NOMO-1 treated with DMSO at 0.1 percent for 48 hours (cell line): ENCODE measurements around the gene NTN1.
"Not testable (repeated sequence)": the region's sequence is repeated elsewhere in the genome, so short reads cannot be mapped to it uniquely, and the experiment has no call there.

ENCODE experiments used
- DNase-seq: peaks from one replicate; lab custom pipeline; 2025; ENCODE audit not compliant: unreplicated experiment; lab: John Stamatoyannopoulos, UW

Gene NTN1

GRCh38 chr17:9080296-9080914 lies 59.1 kb downstream of the NTN1 start:
- no peak for DNase-seq

- no peak for DNase-seq
Observed at GRCh38 chr17:9080983-9081382, 59.7 kb downstream of the NTN1 start.

GRCh38 chr17:9086577-9086976 lies 65.3 kb downstream of the NTN1 start:
- no peak for DNase-seq

- DNase-seq: no peak
Observed at GRCh38 chr17:9087921-9088320, 66.6 kb downstream of the NTN1 start.

- DNase-seq: no peak
Observed at GRCh38 chr17:9090641-9091096, 69.4 kb downstream of the NTN1 start.

- no peak for DNase-seq
Observed at GRCh38 chr17:9094193-9094592, 72.9 kb downstream of the NTN1 start.

- no peak for DNase-seq
Observed at GRCh38 chr17:9095390-9095789, 74.1 kb downstream of the NTN1 start.

- DNase-seq: no peak
Observed at GRCh38 chr17:9098242-9098825, 77.0 kb downstream of the NTN1 start.

- no peak for DNase-seq
Observed at GRCh38 chr17:9101356-9101755, 80.0 kb downstream of the NTN1 start.

GRCh38 chr17:9103193-9103592 lies 81.9 kb downstream of the NTN1 start:
- DNase-seq: not testable (repeated sequence)

GRCh38 chr17:9104370-9105041 lies 83.2 kb downstream of the NTN1 start:
- no peak for DNase-seq

GRCh38 chr17:9105068-9105868 lies 84.0 kb downstream of the NTN1 start:
- DNase-seq: no peak

GRCh38 chr17:9106278-9106677 lies 85.0 kb downstream of the NTN1 start:
- DNase-seq: not testable (repeated sequence)

- no peak for DNase-seq
Observed at GRCh38 chr17:9107527-9107926, 86.2 kb downstream of the NTN1 start.

- no peak for DNase-seq
Observed at GRCh38 chr17:9108146-9108545, 86.8 kb downstream of the NTN1 start.

GRCh38 chr17:9109933-9110332 lies 88.6 kb downstream of the NTN1 start:
- no peak for DNase-seq

GRCh38 chr17:9110501-9110900 lies 89.2 kb downstream of the NTN1 start:
- DNase-seq: no peak

- peak; percentile 35 for DNase-seq
Observed at GRCh38 chr17:9115214-9116191, 94.2 kb downstream of the NTN1 start.

GRCh38 chr17:9116311-9116835 lies 95.1 kb downstream of the NTN1 start:
- DNase-seq: no peak

GRCh38 chr17:9116861-9117568 lies 95.7 kb downstream of the NTN1 start:
- no peak for DNase-seq
